GM08714 (cell line): ENCODE data around the gene CRMP1.

Source experiments
- H3K4me3 ChIP-seq: fragments of 200-500 bp; sonication (Bioruptor generic); 2 replicates; pipeline ENCODE4 v1.5.1; 2014; ENCODE audit warnings: mild to moderate bottlenecking, low read length, inconsistent platforms
- ZNF274 ChIP-seq: IDR thresholded peaks from 2 replicates; pipeline ENCODE4 v1.6.1; 2012; ENCODE audit warnings: mild to moderate bottlenecking, low read depth, low read length

CRMP1 gene

DNA sequence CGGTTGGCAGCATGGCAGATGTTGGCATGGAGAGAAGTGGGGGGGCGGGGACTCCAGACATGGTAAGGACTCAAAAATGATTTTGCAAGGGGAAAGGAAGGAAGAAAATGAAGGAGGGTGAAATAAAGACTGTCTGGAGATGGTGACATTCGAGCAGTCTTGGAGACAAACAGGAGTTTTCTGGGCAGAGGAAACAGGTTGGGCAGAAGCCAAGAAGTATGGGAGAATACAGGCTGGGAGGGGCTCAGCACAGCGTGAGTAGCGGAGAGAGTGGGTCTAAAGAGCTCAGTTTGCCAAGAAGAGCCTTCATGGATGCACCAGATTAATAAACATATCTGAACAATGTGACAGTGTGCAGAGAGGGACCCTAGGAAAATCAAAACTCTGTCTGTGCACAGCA, 13.3 kb upstream of the CRMP1 start:
- no peak for TF ChIP-seq ZNF274
- no peak overlapping the region for H3K4me3 ChIP-seq

DNA sequence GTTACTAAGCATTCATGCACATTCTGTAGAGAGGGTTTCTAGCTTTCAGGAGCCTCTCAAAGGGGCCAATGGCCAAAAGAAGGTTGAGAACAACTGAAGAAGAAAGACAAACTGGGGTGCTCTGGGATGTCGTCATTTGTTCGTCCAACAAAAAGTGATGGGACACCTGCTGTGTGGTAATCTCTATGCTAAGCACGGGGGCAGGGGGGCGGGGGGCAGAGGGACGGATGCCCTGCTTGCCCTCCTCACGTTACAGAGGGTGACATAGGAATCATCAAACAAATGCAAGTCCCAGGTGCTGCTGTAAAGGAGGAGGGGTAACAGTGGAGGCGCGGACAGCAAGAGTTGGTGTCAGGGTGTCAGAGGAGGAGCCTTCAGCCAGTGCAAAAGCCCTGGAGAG, 12.8 kb upstream of the CRMP1 start:
- H3K4me3 ChIP-seq: no peak overlapping the region
- no peak for TF ChIP-seq ZNF274

DNA sequence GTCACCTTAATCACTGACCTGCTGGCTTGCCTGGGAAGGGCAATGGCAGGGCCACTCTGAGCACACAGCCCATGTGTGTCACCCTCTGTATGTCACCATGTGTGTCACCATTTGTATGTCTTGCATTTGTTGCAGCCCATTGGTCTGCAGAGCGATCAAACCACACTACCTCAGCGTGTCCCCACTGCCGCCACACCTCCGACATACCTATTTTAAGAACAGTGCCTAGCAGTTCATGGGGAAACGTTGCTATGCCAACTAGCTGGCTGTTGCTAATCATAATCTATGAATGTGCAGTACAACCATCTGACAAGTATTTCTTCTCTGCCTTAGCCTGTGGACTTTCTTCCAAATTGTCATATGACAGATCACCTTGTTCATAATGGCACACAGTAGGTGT, 8.0 kb upstream of the CRMP1 start:
- no peak overlapping the region for H3K4me3 ChIP-seq
- TF ChIP-seq ZNF274: no peak

DNA sequence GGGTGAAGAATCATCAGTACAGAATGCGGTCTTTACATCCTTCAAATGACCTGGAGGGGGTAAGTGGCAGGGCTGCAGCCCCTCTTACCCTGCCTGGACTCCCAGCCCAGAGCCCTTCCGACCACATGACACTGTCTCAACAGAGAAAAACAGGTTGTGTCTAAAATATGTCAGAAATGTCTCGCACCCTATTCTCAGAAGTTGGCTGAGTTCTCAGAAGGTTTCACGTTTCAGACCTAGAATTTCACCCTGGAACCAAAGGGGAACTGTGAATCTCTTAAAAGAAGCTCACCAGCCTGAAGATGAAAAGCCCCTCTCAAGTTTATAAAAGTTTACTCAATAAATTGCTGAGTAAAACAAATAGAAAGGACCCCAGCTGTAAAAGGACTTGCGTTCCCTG, 7.0 kb upstream of the CRMP1 start:
- no peak for TF ChIP-seq ZNF274
- H3K4me3 ChIP-seq: no peak overlapping the region

DNA sequence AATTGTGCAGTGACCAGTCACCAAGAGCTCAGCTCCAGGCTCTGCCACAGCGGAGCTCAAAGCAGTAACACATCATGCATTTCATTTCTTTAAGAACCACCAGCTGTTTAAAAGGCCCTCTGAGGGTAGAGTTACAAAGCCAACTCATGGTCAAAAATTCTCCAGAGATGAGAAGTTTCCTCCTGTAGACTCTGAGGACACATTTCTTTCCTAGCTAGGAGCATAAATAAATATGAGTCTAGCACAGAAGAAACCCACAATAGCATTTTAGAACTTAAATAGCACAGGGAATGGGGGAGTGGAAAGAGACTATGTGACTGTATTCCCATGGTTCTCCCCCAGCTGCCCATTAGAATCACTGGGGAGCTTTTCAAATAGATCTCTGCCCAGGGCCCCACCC, 6.5 kb upstream of the CRMP1 start:
- no peak for TF ChIP-seq ZNF274
- no peak overlapping the region for H3K4me3 ChIP-seq

DNA sequence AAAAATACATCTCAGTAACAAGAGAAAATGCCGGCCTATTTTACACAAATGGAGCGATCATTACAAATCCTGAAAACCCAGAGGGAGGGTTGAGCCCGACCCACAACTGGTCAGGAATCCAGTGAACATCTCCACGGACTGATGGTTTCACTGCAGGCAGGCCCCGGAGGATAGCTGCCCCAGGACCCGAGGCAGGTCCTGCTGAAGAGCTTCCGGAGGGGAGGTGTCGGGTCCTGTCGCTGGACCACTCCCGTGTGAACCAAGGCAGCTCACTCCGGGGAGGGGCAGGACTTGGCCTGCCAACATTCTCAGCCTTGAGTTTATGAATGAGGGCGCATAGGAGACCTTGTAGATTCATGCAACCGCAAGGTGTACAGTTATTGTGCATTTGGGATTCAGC, 4.8 kb upstream of the CRMP1 start:
- H3K4me3 ChIP-seq: no peak overlapping the region

DNA sequence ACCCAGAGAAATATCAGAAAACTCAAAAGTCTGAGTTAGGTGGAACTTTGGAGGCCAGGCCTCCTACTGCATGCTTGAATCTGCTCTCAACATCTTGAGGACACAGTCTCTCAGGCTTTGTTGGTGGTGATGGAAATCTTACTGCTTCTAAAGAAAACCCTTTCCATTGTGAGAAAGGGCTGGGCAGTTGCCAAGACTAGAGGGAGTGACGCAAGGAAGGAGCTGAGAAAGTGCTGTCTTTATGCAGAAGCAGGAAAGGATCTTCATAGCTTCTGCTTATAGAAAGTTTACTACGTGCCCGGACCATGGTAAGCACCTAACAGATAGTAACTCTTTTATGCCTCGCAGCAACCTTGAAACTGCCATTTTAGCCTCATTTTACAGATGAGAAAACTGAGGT, 2.4 kb upstream of the CRMP1 start:
- no peak for TF ChIP-seq ZNF274

More for the DNA sequence above, 4.8 kb upstream of the CRMP1 start:
- no peak for TF ChIP-seq ZNF274

DNA sequence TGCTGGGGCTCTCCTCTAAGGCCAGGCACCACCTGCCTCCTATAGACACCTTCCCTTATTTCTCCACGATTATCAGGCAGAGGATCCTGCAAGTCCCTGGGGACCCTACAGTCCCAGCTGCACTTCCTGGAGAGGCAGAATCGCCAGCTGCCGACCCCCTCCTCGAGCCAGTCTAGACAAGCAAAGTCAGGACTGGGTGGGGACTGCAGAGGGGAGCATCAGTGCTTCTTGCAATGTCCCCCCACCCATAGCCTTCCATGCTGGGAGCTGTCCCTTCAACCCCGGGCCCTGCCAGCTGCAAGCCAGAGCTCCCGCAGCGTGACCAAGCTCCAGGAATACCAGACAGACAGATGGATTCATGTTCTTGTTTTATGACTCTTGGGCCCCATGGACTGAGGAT, 1.4 kb upstream of the CRMP1 start:
- no peak overlapping the region for H3K4me3 ChIP-seq

More for the DNA sequence above, 2.4 kb upstream of the CRMP1 start:
- no peak overlapping the region for H3K4me3 ChIP-seq

DNA sequence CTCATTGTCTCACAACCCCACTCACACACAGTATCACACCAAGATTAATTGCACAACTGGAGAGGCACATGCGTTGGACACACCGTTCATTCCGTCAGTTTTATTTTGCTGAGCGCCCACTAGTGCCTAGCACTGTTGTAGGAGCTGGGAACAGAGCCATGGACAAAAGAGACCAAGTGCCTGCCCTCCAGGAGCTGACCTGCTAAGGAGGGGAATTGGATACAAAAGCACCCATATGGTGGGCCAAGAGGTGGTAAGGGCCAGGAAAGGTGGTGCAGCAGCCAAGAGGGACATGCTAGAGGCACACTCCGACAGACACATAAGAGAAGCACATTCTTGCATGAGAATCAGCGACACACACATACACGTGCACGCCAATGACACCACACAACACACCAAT, 705 bp upstream of the CRMP1 start:
- TF ChIP-seq ZNF274: no peak
- H3K4me3 ChIP-seq: no peak overlapping the region

More for the DNA sequence above, 1.4 kb upstream of the CRMP1 start:
- TF ChIP-seq ZNF274: no peak

DNA sequence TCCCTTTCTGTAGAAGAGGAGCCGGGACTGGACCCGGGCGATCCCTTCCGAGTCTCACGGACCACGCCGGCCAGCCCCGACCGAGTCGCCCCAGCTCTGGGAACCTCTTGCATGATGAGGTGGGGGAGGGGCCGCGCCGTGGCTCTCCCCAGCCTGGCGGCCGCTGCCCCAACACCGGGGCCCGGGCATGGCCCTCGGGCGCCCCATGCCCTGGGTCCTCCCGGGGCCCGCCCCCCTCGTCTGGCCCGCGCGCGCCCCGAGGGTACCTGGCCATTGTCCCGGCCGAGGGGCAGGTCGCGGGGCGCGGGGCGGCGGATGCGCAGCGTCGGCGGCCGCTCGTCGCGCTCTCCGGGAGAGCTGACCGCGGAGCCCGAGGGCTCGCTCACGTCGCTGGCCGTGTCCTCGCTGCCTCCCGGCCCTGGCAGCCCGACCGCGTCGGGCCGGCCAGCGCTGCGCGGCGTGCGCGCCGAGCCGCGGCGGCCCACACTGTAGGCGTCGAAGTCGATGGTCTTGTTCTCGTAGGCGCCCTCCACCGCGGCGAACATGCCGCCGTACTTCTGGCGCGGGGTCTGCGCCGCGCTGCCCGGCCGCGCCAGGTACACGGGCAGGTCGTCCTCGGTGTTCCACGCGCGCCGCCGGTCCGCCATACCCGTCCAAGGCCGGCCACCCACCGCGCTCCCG, 423 bp downstream of the CRMP1 start:
- no peak for TF ChIP-seq ZNF274
- H3K4me3 ChIP-seq: no peak overlapping the region

DNA sequence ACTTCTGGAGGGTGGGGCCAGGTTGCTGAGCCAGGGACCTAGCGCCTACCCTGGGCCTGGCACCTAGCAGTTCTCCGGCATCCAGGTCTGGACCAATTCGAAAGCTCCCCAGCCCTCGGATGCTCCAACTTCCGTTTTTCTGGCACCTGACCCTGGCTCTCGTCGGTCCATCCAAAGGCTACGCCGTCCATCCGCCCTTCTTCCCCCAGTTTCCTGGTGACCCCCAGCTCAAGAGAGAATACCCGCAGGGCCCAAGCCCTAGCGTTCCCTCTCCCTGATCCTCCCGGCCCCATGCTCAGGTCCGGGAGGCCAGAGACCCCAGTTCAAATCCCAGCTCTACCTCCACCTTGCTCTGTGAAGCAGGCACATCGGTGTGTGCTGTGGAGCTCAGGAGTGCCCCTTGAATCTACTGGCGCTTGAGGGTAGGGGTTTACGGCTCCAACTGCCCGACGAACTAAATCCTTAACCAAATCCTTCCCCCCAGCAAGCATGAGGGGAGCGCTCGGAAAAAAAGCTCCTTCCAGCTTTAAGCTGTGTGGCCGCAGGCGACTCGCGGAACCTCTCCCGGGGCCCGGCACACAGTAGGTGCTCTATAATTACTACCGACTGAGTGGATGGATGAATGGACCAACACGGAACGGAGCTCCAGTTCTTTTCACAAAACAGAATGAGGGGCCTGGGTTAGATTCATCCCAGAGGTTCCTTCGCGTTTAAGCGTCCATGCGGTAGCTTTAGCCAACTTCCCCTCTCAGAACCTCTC, 1.1 kb downstream of the CRMP1 start:
- no peak for TF ChIP-seq ZNF274
- no peak overlapping the region for H3K4me3 ChIP-seq

DNA sequence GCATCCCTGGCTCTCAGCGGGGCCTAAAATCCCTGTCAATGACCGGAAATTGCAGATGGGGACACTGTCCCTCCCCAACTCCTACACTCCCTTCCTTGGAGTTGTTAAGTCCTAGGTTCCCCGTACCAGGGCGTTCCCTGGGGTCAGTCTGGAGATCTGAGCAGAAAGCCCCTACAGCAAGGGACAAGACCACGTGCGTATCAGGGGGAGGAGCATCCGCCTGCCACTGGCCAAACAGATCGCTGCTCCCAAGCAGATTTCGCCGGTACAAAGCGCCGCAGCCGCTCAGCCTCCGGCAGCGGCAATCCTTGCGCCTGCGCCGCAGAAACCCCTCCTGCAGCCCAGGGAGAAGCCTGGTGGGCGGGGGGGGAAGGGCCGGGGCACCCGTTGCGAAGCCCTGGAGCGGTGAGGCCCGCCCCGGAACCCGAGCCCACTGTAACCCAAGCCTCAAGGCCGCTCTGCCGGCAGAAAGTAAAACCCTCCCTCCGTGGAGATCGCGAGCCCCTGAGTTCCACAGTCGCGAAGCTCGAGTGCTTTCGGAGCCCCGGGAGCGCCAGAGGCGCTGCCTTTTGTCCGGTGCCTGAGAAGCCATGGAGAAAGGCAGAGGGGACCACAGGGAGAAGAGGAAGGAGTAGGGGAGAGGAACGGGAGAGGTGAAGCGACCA, 2.7 kb downstream of the CRMP1 start:
- no peak overlapping the region for H3K4me3 ChIP-seq
- TF ChIP-seq ZNF274: no peak

DNA sequence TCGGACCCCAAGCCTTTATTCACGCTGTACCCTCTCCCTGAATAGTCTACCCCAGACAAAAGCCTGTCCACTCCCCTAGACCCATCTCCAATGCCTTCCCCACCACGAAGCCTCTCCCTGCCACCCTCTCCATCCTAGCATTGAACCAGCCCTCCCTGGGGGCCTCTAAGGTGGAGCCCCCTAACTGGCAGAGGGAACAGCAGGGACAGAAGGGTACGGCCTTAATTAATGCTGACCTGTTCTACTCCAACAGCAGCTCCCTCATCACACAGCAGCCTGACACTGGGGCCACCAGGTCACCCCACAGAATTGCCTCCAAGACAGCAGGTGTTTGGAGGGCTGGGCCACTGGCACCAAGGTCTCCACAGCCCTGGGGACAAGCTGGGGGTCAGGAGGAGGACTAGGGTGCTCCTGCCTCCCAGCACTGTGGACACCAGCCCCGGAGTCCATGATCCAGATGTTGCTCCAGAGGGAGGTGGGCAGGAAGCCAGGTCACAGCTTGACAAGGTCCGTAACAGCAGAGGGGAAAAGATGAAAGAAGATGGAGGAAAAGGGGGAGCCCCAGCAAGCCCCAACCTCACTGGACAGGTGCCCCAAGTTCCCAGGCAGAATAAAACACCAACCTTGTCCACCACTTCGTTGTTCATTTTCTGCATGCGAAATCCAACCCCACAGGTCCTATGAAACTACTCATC, 3.7 kb downstream of the CRMP1 start:
- H3K4me3 ChIP-seq: no peak overlapping the region
- TF ChIP-seq ZNF274: no peak

DNA sequence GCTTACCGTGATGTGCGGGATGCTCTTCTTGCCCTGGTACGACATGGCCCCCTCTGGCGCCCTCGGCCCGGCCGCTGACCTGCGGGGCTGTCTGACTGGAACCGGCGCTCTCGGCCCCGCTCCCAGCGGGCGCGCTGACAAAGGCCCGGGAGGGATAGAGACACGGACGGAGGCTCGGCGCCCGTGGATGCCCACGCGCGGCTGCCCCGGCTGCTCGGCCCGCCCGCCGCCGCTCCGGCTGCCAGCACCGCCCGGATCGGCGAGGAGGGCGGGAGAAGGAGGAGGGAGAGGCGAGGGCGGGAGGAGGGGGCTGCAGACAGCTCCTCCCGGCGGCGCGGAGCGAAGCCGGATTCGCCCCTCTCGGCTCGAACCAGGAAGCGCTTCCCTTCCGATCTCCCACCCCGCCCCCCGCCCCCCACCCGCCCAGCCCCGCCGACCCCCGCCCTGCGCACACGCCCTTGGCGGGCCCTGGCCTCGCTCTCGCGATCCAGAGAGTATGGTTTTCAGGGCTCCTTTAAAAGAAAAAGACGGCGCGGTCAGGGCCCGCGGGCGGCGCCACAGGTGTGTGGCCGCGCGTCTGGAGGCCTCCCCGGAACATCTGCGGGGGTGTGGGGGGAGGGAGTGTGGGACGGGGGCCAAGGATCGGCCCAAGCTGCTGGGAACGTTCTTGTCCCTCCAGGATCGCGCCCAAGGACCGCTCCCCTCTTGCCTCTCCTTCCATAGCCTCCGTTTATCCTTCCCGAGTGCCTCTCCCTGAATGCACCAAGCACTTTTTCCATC, 4.5 kb downstream of the CRMP1 start:
- H3K4me3 ChIP-seq: no peak overlapping the region
- no peak for TF ChIP-seq ZNF274
